RWPE1 (cell line): ENCODE data around the gene PTPN20.

Experiments used
- CTCF ChIA-PET: fragments of 350-600 bp; sonication (Branson Sonifier 250); formaldehyde crosslinking; extraction: SDS; loops from one replicate; lab custom pipeline; 2021; lab: Yijun Ruan, JAX
- POLR2A ChIA-PET: fragments of 400-600 bp; formaldehyde crosslinking; extraction: SDS; loops from one replicate; lab custom pipeline; 2020; ENCODE audit warnings: antibody characterized with exemption; ENCODE audit not compliant: low non-redundant PET; lab: Yijun Ruan, JAX
- DNase-seq: peaks from one replicate; pipeline ENCODE4 v3.0.0; 2012; ENCODE audit warnings: low spot score
- H3K27ac ChIP-seq: fragments of 450-650 bp; 2 replicates; pipeline ENCODE4 v1.5.1; 2017
- CTCF ChIP-seq: fragments of 450-650 bp; conservative IDR thresholded peaks from 2 replicates; pipeline ENCODE4 v1.5.1; 2017; ENCODE audit warnings: low read depth, mild to moderate bottlenecking

The PTPN20 gene

GRCh38 chr10:47049906-47050305 is 138.7 kb downstream of the PTPN20 start:
- ChIA-PET POLR2A (no interaction called here), CTCF (no interaction called here)
- no peak overlapping the region for H3K27ac ChIP-seq
- no peak for TF ChIP-seq CTCF
- no peak for DNase-seq

- no peak for DNase-seq
- ChIA-PET POLR2A (no interaction called here), CTCF (no interaction called here)
- no peak for TF ChIP-seq CTCF
- H3K27ac ChIP-seq: no peak overlapping the region
These were observed 139.6 kb downstream of the PTPN20 start for GRCh38 chr10:47050618-47051455.

- H3K27ac ChIP-seq: no peak overlapping the region
- CTCF ChIA-PET: no interaction called here
- no peak for DNase-seq
- POLR2A ChIA-PET: no interaction called here
- no peak for TF ChIP-seq CTCF
These were observed 140.6 kb downstream of the PTPN20 start for GRCh38 chr10:47051741-47052238.
